BJ (cell line): ENCODE measurements around the gene PTCD1. TPM values are rescaled to one million over a fixed set of nuclear protein-coding genes. Genes with fewer than 3 reads are reported as not detected.

Experiments
- CTCF ChIA-PET: fragments of 350-600 bp; formaldehyde crosslinking; extraction: SDS; loops from one replicate; lab custom pipeline; 2021; ENCODE audit warnings: antibody characterized with exemption, inconsistent platforms; lab: Yijun Ruan, JAX
- POLR2A ChIA-PET: fragments of 300-600 bp; sonication (Branson Sonifier 250); formaldehyde crosslinking; extraction: SDS; loops from one replicate; lab custom pipeline; 2021; ENCODE audit warnings: antibody characterized with exemption; lab: Charles Lee
- DNase-seq: peaks from one replicate; pipeline ENCODE4 v3.0.0-alpha.2; 2011; ENCODE audit warnings: low read depth
- H3K27me3 ChIP-seq: 2 replicates; pipeline ENCODE4 v1.6.0; 2011; ENCODE audit warnings: low read length; ENCODE audit not compliant: control insufficient read depth, insufficient read depth
- H3K36me3 ChIP-seq: 2 replicates; pipeline ENCODE4 v1.5.1; 2011; ENCODE audit warnings: low read length; ENCODE audit not compliant: control insufficient read depth, insufficient read depth
- H3K4me3 ChIP-seq: 2 replicates; pipeline ENCODE4 v1.5.1; 2011; ENCODE audit warnings: low read depth, mild to moderate bottlenecking, control low read depth, low read length
- polyA plus RNA-seq: library from polyadenylated mRNA; depleted of rRNA; stranded (reverse); fragments of >200 nt; gene quantifications from 2 replicates; pipeline ENCODE4 v1.2.3, GENCODE V29; 2011
- TF ChIP-seq, protein P1 (sequence below): IDR thresholded peaks from 2 replicates; pipeline ENCODE4 v1.5.1; 2011; ENCODE audit warnings: low read depth, mild to moderate bottlenecking, control low read depth, inconsistent platforms, low read length, moderate library complexity; ENCODE audit not compliant: insufficient read depth

PTCD1 gene
- polyA plus RNA-seq, 1 experiment, result 3.5 TPM

DNA sequence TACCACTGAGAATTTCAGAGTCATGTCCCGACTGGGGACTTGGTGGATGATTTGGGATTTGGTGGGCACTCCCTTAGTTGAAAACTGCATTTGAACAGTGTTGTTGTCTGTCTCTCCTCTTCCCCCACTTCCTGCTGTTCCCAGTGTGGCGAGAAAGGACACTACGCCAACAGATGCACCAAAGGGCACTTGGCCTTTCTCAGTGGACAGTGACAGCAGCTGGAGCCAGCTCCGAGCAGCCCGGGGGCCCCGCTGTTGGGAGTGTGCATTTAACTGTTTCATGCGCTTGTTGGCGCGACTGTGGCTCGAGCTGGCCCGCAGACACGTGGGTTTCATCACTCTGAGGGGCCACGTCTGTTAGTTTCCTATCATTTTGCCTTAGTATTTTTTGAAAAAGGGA, 17.7 kb upstream of the PTCD1 start:
- Histone ChIP-seq H3K36me3 (peaks cover 41% of the 10 kb centered on the region), H3K4me3 (no peak overlapping the region), H3K27me3 (no peaks in the 10 kb centered on the region)
- CTCF ChIA-PET, result no interaction called here
- POLR2A ChIA-PET, result no interaction called here
- no peak for DNase-seq
- TF ChIP-seq, protein P1, sequence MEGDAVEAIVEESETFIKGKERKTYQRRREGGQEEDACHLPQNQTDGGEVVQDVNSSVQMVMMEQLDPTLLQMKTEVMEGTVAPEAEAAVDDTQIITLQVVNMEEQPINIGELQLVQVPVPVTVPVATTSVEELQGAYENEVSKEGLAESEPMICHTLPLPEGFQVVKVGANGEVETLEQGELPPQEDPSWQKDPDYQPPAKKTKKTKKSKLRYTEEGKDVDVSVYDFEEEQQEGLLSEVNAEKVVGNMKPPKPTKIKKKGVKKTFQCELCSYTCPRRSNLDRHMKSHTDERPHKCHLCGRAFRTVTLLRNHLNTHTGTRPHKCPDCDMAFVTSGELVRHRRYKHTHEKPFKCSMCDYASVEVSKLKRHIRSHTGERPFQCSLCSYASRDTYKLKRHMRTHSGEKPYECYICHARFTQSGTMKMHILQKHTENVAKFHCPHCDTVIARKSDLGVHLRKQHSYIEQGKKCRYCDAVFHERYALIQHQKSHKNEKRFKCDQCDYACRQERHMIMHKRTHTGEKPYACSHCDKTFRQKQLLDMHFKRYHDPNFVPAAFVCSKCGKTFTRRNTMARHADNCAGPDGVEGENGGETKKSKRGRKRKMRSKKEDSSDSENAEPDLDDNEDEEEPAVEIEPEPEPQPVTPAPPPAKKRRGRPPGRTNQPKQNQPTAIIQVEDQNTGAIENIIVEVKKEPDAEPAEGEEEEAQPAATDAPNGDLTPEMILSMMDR, result no peak

DNA sequence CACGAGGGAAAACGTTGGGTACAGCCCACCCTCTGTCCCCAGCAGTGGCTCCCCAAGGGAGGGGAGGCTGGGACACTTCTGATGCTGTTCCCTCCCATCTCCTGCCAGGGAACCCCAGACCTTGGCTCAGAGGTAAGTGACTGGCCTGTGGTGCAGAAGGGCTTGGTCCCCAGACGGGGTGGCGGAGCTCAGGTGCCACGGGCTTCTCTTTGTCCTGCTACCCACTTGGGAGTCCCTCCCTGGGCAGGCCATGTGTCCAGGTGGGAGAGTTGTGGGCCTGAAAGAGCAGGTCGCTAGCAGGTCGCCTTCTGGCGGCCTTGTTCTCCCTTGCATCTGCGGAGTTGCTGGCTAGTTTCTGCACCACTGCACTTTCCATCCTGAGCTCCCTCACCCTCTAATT, 17.3 kb upstream of the PTCD1 start:
- Histone ChIP-seq H3K4me3 (no peak overlapping the region), H3K27me3 (no peaks in the 10 kb centered on the region), H3K36me3 (peaks cover 42% of the 10 kb centered on the region)
- ChIA-PET POLR2A (no interaction called here), CTCF (no interaction called here)
- TF ChIP-seq, protein P1, result no peak
- no peak for DNase-seq

DNA sequence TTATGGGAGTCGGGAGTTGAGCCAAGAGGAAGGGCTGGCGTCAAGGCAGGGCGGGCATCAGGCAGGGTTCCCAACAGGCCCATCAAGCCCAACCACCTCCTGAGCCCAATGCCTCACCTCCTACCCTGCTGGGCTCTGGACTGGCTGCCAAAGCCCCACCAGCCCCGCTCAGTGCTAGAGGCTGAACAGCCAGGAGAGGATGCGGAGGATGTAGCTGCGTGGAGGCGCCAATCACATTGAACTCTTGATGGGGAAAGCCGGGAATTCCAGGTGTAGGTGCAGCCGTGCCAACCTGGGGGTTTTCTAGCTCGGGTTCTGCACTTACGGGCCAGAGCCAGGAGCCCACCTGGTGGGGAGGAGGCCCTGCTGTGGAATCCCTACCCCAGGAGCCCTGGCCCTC, 14.5 kb upstream of the PTCD1 start:
- no peak for DNase-seq
- Histone ChIP-seq H3K36me3 (peaks cover 48% of the 10 kb centered on the region), H3K4me3 (no peak overlapping the region), H3K27me3 (no peaks in the 10 kb centered on the region)
- ChIA-PET CTCF (no interaction called here), POLR2A (no interaction called here)
- TF ChIP-seq, protein P1, result no peak

DNA sequence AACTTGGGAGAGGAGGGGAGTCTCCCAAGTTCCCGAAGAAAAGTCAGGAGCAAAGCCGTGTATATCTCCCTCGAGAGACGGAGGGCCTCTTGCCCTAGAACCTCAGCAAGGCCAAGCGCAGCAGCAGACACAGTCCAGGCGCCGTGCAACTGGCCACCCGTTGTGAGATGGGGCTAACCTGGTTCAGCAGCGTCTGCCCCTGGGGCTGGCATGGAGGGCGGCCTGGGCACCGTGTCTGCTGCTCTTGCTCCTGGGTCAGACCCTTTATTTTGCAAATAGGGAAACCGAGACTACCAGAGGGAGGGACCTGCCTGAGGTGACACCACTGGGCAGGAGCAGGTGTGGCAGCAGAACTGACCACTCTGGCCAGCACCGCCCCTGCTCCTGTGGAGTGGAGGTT, 13.9 kb upstream of the PTCD1 start:
- no peak for DNase-seq
- ChIA-PET CTCF (no interaction called here), POLR2A (no interaction called here)
- H3K4me3 ChIP-seq, result no peak overlapping the region
- no peaks in the 10 kb centered on the region for H3K27me3 ChIP-seq
- H3K36me3 ChIP-seq, result peaks cover 46% of the 10 kb centered on the region
- TF ChIP-seq, protein P1, result no peak

DNA sequence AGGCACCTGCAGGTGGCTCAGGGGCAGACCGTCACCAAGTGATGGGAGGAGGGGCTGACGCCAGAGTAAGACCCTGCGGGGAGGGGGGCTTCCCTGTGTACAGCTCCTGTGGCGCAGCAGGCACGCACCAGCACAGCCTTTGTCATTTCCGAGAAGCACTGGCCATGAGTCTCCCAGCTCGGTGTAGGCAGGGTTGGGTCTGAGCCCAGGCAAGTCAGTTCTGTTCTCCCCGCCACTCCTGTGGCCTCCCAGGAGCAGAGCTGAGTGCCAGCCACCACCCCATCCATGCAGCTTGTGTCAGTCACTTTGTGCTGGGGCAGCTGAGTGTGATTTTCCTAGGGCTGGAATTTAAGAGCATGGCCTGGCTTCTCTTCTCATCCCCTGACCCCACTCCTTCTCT, 13.3 kb upstream of the PTCD1 start:
- no peaks in the 10 kb centered on the region for H3K27me3 ChIP-seq
- ChIA-PET CTCF (no interaction called here), POLR2A (no interaction called here)
- peaks cover 44% of the 10 kb centered on the region for H3K36me3 ChIP-seq
- no peak for DNase-seq
- H3K4me3 ChIP-seq, result no peak overlapping the region
- TF ChIP-seq, protein P1, result no peak
